Islet precursor cell (in vitro differentiated cells): Measurements from ENCODE around the gene TBC1D14.

ENCODE experiments used
- DNase-seq: peaks from one replicate; pipeline ENCODE4 v3.0.0-alpha.2; 2018

Gene TBC1D14, protein sequence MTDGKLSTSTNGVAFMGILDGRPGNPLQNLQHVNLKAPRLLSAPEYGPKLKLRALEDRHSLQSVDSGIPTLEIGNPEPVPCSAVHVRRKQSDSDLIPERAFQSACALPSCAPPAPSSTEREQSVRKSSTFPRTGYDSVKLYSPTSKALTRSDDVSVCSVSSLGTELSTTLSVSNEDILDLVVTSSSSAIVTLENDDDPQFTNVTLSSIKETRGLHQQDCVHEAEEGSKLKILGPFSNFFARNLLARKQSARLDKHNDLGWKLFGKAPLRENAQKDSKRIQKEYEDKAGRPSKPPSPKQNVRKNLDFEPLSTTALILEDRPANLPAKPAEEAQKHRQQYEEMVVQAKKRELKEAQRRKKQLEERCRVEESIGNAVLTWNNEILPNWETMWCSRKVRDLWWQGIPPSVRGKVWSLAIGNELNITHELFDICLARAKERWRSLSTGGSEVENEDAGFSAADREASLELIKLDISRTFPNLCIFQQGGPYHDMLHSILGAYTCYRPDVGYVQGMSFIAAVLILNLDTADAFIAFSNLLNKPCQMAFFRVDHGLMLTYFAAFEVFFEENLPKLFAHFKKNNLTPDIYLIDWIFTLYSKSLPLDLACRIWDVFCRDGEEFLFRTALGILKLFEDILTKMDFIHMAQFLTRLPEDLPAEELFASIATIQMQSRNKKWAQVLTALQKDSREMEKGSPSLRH

GRCh38 chr4:6909113-6909969 lies at the start of gene TBC1D14:
Gene TBC1D14 (plus strand): TSS chr4:6909826. CDS start chr4:6923390, 13,564 bp downstream.
- peak; percentile 92 for DNase-seq

DNA sequence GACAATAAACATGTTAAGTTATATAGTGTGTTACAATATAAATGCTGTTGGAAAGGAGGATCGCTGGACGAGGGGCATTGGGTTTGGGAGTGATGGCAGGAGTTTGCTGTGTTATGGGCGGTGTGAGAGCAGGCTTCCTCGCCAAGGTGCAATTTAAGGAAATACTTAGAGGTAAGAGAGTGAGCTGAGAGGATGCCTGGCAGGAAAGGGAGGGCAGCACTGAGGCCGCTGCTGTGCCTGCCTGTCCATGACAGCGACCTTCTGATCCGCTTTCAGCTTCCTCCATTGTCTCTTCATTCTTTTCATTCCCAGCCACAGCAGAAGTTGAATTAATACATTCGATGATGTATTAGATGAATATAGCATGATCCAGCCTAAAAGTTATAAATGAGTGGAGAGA lies 41.2 kb upstream of the TBC1D14 start:
- no peak for DNase-seq

DNA sequence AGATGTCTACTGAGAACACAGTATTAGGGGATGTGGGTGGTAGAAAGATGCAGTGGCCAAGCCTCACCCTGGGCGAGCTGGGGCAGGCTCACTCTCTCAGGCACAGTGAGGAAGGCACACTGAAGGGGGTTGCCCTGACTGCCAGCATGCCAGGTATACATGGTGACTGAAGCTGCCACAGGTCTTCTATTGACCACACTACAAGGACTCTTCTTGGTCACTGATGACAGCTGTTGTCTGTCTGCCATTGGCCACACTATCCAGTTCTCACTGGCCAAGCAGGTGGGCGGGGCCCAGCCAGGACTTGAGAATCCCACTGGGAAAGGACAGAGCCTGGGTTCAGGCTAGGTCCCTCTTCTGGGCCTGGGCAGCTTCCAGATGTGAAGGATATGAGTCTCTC lies 39.7 kb upstream of the TBC1D14 start:
- no peak for DNase-seq

DNA sequence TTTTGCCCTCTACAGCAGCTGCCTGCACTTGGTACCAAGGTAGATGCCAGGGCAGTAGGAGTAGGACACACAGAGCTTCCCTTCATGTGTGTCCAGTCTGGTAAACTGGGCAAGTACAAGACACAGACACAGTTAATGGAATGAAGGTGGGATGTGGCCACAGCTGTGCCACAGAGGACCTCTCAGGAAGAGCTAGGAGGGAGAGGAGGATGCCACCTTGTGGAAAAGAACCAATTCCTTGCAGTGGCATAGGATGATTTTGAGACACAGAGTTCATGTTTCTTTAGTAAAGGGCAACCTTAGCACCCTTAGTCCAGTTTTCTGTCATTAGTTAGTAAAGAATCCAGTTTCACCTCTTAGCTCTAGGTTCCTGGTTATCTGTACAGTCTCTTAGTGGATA lies 36.3 kb upstream of the TBC1D14 start:
- DNase-seq: no peak

DNA sequence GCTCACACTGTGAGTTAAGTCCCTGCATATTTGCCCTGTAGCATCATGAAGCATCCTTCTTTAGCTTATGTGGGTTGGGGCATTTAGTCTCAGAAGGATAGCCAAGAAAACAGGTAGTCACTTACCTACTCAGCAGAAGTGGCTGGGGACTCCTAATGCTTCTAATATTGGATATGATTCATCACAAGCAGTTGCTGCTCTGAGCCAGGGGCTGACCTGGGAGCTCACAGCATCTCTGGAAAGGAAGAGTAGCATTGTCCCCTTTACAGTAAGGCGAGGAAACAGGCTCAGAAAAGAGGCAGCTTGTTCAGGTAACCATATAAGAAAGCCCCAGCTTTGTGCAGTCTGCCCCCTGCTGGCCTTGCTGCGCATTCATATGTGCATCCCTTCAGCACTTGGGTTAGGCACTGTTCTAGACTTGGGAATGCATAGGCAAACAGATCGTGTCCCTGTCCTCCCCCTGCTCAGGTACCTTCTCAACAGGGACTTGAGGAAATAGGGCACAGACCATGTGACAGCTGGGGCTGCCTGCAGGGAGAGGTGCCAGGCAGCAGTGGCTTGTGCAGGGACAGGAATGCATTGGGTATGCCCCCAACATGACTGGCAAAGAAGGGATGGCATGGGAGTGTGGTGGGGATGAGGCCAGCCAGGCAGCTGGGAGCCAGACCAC lies 35.7 kb upstream of the TBC1D14 start:
- DNase-seq: peak; percentile 82

DNA sequence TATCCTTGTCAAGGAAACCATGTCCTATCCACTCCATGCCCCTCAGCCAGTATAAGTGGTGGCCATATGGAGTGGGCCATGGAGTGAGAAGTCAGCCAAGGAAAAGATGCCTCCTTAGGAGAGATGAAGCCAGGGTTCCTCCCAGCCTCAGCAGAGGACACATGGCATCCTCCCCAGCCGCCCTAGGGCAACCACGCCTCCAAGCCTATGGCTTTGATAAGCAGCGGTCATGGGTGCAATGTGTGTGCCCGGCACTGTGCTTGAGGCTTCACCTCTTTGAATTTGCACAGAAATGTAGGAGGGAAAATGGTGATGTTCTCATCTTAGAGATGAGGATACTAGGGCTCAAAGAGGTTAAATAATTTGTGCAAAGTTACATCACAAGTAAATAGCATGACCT lies 34.6 kb upstream of the TBC1D14 start:
- DNase-seq: no peak

GRCh38 chr4:6875431-6875831 lies 34.2 kb upstream of the TBC1D14 start:
- DNase-seq: no peak

DNA sequence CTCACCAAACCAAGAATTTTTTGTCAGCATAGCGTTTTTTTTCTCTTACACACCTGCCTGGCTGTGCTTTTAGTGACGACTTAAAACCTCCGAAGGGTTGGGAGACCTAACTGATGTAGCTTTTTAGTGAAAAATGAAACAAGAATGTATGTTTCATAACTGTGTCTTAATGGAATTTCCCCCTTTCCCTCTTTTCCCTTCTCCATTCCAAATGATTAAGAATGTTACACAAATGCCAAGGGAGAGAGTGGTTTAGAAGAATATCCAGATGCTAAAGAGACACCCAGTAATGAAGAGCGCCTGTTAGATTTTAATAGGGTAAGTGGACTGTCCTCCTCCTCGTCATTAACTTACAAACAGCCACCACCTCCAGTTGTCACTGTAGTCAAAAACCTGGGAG lies 33.2 kb upstream of the TBC1D14 start:
- DNase-seq: no peak

DNA sequence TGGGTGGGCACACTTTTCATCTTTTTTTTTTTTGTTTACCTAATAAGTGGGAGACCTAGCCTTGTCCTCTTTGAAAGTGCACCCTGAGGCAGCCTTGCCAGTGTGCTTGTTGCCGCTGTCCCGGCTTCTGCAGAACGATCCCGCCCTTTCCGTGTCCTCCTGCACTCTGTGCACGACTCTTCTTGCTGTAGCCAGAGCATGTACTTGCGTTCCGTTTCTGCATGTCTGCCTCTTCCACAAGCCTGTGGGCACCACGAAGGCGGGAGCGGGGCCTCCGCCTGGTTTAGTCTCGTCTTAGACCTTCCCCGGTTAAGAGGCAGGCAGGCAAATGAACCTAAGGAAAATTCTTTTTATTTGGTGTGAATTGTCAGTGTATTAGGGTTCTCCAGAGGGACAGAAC lies 32.6 kb upstream of the TBC1D14 start:
- no peak for DNase-seq

- DNase-seq: no peak
These were observed 31.1 kb upstream of the TBC1D14 start for GRCh38 chr4:6878451-6879059.

DNA sequence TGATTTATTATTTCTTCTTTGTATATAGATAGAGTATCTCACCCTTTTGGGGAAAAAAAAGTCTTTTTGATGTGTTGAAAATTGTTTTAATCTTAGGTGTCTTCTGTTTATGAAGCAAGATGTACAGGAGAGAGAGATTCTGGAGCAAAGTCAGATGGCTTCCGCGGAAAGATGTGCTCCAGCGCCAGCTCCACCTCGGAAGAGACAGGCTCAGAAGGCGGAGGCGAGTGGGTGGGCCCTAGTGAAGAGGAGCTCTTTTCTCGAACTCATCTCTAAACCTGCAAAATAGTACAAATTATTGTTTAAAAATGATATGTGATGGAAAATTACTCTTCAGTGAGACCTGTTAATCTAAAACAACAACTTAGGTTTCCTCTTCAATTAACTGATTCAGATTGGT lies 28.9 kb upstream of the TBC1D14 start:
- no peak for DNase-seq

- no peak for DNase-seq
These were observed 27.7 kb upstream of the TBC1D14 start for GRCh38 chr4:6881908-6882307.

DNA sequence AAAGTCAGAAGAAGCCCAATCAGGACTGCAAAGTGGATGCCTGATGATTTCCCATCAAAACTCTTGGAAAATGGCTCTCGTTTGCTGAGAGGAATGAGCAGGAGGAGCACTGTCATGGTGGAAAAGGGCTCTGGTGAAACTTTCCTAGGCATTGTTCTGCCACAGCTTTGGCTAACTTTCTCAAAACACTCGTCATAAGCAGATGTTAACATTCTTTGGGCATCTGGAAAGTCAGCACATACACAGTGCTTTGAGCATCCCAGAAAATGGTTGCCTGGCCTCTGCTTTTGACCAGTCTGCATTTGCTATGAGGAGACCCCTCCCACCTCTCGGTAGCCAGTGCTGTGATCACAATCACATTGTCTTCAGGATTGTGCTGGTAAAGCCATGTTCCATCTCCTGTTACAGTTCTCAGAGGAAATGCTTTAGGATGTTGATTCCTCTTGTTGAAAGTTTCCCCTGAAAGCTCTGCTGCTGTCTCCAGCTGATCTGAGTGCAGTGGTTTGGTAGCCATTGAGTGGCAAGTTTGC lies 25.2 kb upstream of the TBC1D14 start:
- no peak for DNase-seq

DNA sequence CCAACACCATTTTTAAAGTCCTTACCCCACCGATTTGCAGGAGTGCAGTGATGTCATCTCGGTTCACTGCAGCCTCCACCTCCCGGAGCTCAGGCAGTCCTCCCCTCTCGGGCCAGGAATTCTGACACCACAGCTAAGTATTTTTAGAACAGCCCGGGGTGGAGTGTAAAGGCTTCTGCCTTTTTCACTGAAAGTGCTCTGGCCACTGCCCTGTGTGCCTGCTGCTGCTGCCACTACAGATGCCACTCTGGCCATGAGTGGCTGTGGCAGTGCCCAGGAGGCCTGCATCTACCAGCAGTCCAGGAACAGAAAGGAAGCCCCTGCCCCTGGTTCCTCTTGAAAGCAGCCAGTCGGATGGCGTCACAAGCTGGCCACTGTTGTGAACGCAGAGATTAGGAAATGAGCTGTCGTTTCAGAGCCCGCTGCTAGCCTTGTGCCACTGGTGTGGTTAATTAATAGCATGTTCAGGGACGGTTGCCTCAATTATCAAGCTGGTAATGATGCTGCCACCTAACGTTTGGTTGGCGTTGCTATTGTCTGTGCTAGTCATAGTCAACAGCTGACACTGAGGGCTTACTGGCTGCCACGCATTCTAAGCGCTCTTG lies 23.6 kb upstream of the TBC1D14 start:
- no peak for DNase-seq

DNA sequence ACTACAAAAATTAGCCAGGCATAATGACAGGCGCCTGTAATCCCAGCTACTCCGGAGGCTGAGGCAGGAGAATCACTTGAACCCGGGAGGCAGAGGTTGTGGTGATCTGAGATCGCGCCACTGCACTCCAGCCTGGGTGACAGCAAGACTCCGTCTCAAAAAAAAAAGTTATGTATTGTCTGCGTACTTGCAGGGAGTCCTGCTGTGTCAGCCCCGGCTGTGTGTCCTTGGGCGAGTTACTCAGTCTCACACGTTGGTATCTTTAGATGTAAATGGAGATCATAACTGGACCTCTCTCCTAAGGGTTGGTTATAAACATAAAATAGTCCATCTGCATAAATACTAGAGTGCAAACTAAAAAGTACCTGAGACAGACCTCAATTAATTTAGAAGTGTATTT lies 22.7 kb upstream of the TBC1D14 start:
- no peak for DNase-seq

DNA sequence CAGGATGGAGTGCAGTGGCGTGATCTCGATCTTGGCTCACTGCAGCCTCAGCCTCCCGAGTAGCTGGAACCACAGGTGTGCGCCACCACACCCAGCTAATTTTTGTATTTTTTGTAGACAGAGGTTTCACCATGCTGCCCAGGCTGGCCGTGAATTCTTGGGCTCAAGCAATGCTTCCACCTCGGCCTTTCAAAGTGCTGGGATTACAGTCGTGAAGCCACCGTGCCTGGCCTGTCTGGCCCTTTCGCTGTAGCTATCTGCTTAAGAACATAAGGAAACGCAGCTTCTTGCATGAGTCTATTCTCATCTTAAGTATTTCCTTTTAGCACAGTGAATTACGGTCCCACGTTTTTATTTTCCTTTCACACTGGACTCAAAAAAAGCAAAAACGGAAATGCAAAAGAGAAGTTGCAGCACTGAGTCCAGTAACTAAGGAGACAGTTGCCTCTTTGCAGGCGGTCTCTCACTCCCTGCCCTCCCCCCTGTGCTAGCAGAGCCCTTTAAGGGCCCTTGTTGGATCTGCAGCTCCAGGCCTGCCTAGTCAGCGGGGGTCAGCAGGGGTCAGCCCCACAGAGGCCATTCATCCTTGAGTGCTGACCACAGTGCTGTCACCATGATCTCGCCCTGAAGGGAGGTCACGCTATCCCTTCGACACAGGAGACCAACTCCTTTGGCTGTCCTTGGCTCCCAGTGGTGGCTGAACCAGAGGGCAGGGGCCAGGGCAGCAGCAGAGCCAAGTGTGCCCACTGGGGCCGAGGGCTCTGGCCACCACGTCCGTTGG lies 21.8 kb upstream of the TBC1D14 start:
- DNase-seq: no peak

GRCh38 chr4:6888506-6889071 lies 21.0 kb upstream of the TBC1D14 start:
- no peak for DNase-seq

DNA sequence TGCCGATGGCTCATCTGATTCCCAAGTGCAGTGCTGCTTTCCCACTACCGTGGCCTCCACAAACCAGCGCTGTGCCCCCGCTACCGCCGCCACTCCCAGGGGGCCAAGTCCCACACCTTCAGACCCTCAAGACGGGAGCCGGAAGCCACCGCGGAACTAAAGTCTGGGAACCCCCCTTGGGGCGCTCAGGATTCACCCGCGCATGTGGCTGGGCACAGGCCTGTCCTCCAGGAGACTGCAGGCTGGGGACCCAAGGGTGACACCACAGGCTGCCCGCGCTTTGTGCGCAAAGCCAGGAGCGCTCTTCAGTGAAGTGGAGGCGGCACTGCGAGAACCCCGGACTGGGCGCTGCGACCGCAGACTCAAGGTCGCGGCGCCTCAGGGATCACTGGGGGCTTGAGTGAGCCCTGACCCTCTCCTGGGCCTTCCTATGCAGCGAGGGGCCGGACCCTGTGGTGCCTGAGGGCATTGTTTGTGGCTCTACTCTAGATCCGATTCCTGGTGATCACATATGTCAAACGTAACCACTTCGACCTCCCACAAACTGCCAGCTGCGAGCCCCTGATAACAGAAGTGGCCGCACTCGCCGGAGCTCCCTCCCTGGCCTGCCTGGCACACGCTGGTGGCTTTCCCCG lies 20.4 kb upstream of the TBC1D14 start:
- DNase-seq: no peak

DNA sequence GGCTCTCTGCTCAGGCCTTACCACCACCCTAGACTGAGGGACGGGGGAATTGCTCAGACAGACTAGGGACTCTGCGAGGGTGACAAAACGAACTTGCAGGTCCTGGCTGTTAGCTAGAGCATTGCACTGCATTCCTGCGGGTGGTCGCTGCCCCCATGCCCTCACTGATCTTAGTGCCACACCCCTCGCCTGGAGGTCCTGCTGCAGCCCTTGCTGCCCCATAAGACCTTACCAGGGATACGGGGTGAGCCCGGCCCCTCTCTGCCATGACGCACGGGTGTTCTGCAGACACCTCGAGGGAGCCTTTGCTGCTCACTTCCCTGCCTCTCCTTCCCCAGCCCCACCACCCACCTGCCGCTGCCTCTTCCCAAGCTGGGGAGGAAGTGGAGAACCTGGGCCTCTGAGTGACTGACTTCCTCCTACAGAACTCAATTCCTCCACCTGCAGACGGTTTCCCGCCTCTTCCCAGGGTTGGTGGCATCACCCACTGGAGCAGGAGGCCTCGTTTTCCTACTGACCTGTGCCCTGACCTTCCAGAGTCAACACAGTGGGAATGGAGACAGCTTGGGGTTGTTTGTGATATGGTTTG lies 19.8 kb upstream of the TBC1D14 start:
- no peak for DNase-seq

DNA sequence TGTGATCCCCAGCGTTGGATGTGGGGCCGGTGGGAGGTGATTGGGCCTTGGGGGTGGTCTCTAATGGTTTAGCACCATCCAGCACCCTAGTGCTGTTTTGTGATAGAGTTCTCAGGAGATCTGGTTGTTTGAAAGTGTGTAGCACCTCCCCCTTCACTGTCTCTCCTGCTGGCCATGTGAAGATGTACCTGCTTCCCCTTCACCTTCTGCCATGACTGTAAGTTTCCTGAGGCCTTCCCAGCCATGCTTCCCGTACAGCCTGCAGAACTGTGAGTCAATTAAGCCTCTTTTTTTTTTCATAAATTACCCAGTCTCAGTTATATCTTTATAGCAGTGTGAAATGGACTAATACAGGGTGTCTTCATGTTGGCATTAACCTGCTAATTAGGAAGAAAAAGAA lies 19.3 kb upstream of the TBC1D14 start:
- DNase-seq: no peak
